Stimulated activated CD8-positive, alpha-beta memory T cell treated with anti-CD3 and anti-CD28 coated beads, Interleukin-15, amount 100 ng/mL, for 1 hour (primary cell): ENCODE data around the gene DCBLD2.

Source experiments
- DNase-seq: peaks from one replicate; pipeline ENCODE4 v3.0.0-alpha.2; 2020; ENCODE audit warnings: low read depth

Gene DCBLD2, protein sequence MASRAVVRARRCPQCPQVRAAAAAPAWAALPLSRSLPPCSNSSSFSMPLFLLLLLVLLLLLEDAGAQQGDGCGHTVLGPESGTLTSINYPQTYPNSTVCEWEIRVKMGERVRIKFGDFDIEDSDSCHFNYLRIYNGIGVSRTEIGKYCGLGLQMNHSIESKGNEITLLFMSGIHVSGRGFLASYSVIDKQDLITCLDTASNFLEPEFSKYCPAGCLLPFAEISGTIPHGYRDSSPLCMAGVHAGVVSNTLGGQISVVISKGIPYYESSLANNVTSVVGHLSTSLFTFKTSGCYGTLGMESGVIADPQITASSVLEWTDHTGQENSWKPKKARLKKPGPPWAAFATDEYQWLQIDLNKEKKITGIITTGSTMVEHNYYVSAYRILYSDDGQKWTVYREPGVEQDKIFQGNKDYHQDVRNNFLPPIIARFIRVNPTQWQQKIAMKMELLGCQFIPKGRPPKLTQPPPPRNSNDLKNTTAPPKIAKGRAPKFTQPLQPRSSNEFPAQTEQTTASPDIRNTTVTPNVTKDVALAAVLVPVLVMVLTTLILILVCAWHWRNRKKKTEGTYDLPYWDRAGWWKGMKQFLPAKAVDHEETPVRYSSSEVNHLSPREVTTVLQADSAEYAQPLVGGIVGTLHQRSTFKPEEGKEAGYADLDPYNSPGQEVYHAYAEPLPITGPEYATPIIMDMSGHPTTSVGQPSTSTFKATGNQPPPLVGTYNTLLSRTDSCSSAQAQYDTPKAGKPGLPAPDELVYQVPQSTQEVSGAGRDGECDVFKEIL

GRCh38 chr3:98901392-98902350 is at the start of gene DCBLD2:
TSS of gene DCBLD2 (minus strand) at chr3:98901695. CDS start at chr3:98901326, 369 bp downstream.
- peak; percentile 69 for DNase-seq

- no peak for DNase-seq
These were observed 44.2 kb upstream of the DCBLD2 start for GRCh38 chr3:98945666-98946065.

- no peak for DNase-seq
These were observed 43.6 kb upstream of the DCBLD2 start for GRCh38 chr3:98945101-98945524.

DNA sequence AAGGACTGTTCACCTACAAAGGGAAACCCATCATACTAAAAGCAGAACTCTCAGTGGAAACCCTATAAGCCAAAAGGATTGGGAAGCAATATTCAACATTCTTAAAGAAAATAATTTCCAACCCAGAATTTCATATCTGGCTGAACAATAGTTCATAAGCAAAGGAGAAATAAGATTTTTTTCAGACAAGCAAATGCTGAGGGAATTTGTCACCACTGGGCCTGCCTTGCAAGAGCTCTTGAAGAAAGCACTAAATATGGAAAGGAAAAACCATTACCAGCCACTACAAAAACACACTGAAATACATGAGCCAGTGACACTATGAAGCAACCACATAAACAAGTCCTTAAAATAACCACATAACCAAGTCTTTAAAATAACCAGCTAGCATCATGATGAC is 28.9 kb upstream of the DCBLD2 start:
- DNase-seq, result no peak

- DNase-seq, result no peak
These were observed 20.5 kb upstream of the DCBLD2 start for GRCh38 chr3:98921957-98922356.

DNA sequence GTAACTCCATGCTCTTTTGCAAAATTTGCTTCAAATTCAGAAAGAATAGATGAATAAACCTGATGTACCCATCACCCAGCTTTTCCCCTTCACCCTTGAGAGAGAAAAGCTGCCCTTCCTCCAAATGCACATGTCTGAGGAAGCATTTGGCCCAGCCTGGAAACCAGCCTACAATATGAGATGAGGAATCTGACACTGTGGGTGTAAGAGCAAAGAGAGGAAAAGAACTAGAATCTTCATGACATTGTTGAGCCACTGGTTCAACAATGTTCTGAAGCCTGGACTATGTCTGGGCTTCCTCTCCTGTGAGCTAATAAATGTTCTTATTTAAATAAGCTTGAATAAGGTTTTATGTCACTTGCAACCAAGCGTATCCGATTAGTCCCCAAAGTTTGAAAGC is 18.7 kb upstream of the DCBLD2 start:
- no peak for DNase-seq

DNA sequence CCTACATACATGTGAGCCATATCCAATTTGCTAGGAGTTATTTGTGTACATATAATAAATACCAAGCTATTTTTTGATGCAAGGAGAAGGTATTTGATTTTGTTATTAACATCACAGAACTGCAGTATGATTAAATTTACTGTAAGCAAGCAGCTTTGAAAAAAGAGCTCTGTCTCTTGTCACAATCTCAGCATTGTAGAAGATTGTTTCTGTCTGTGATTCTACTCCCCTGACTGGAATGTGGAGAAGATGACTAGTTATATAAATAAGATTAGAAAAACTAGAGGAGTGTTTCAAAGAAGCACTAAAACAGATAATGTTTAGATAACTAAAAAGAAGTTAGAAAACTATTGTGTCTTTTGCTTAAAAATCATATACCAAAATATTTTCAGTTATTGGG is 17.1 kb upstream of the DCBLD2 start:
- DNase-seq, result no peak

DNA sequence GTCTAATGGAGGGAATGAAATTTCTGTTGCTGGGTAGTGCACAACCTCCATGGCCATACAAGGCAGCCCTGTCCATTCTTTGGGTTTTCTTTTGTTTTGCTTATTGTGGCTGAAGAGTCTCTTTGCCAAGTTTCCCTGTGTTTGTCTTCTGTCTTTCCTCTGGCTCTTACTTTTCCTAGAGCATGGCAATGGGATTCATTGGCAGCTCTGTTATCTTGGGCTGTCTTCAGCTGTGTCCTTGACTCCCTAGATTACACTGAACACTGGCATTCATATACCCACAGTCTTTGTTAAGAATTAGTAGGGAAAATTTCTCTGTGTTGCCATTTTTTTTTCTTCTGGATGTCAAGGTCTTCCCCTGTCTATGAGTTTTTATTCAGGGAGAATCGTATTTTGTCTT is 16.1 kb upstream of the DCBLD2 start:
- DNase-seq, result no peak

DNA sequence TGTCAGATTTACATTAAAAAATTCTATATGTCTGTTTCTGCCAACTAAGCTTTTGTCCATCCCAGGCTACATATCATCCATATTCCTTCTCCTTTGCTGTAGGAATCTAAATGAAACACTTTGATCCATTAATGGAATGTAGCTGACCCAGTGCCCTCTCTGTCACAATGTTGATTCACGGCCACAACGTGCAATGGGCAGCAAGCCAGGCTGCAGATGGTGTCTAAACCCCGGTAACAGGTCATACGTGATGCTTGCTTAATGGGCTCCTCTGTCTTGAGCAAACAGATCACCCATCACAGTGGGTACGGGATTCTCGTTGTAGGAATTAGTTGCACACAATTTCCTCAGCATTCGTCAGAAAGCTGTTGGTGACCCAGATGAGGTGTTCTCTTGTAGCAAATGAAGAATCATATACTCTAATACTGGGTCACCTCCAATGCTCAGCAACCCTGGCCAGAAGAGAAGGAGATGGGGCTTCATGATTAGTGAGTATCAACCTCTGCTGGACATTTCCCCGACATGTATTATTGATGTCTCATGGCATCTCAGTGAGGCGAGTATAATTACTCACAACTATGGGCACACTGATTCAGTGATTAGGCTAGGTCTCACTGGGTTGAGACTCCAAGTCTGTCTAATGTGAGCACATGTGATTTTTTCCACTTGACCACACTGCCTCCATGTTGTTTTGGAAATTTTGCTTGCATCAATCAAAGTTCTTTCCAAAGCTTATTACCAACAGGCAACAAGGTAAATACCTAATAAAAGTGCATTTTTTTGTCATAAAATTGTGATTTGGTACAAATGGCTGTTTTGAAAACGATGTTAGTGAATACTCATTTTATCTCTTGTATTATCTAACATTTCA is 12.9 kb upstream of the DCBLD2 start:
- no peak for DNase-seq

DNA sequence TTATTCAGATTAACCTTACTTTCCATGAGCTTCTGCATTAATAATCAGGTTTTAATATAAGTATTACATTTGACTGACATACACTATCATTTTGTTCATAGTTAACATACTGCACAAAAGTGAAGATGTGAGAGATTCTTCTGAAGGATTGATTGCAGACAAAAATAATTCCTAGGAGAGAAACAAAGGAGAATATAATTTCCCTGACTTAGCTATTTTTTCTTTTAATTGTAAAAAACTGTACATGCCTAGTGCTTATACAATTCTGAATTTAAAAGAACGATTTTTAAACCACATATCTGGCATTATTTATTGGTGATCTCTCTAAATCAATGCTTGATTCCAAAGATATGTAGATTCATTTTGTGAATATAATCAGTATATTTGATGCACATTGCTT is 11.0 kb upstream of the DCBLD2 start:
- DNase-seq, result no peak

GRCh38 chr3:98906230-98906629 is 4.7 kb upstream of the DCBLD2 start:
- DNase-seq, result no peak

GRCh38 chr3:98903705-98904481 is 2.4 kb upstream of the DCBLD2 start:
- DNase-seq, result no peak

GRCh38 chr3:98903099-98903498 is 1.6 kb upstream of the DCBLD2 start:
- no peak for DNase-seq

- DNase-seq, result no peak
These were observed 851 bp upstream of the DCBLD2 start for GRCh38 chr3:98902351-98902740.

- DNase-seq, result no peak
These were observed 440 bp downstream of the DCBLD2 start for GRCh38 chr3:98901119-98901391.

- DNase-seq, result no peak
These were observed 1.0 kb downstream of the DCBLD2 start for GRCh38 chr3:98900265-98901118.

DNA sequence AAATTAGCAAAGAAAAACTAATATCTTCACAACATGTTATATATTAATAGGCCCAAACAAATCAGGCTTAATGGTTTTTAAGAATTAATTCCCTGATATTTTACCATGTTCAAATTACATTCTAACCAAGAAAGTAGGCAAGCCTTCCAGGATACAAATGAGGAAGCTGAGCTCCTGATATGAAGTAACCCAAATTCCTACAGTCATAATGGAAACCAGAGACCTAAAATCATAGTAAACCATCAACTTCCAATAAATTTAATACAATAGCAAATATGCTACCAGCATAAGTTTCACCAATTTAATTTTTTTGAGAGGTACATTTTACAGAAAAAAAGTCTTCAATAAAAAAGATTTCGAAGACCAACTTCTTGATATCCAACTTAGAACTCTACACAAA is 3.8 kb downstream of the DCBLD2 start:
- DNase-seq, result no peak

DNA sequence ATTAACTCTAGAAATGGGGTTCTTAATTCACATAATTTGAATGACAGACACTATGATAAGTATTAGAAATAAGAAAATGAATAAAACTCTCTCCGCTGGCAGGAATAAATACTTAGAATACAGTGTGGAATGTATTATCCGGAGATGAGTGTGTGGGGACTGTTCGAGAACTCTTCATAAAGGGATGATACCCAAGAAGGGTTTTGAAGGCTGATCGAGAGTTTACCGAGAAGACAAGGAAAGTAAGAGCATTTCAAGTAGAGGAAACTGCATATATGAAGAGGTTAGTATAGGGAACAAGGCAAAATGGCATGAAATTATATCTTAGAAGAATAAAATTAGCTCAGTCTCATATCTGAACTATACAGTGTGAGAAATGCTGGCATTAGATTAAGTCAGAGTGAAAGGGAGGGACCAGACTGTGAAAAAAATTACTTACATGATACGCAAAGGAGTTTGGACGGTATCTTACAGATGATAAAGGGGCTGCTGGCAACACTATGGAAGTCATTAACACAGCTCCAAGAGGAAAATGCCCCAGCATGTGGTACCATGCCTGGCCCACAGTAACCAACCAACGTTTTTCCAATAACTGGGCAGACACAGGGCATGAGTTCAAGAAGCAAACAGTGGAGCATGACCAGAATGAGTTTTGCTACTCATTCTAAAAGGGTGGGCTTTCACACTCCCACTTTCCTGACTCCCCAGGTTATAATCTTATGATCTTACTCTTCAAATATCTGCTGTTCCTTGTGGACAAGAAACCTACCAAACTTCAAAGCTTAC is 6.5 kb downstream of the DCBLD2 start:
- DNase-seq, result no peak

DNA sequence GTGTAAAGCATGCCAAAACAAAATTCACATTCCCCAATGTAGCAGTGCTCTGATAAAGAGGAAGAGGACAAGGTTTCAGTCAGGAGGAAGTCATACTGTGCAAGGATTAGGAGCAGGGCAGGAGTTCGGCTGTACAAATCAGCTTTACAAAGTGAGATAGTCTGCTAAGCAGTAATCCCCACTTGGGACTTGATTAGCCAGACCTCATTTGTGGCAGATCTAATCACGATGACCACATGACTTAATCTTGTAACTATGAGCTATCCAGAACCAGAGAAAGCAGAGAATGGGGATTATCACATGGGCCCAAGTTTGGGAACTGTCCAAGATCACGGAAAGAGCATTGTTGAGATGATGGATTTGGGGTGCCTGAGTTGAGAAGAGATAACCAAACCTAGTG is 7.8 kb downstream of the DCBLD2 start:
- DNase-seq, result no peak
